ENCODE results near the gene SND1.

Gene SND1

GRCh38 chr7:128007303-128007680, 355.3 kb downstream of the SND1 start:
- TF ChIP-seq, protein P1, sequence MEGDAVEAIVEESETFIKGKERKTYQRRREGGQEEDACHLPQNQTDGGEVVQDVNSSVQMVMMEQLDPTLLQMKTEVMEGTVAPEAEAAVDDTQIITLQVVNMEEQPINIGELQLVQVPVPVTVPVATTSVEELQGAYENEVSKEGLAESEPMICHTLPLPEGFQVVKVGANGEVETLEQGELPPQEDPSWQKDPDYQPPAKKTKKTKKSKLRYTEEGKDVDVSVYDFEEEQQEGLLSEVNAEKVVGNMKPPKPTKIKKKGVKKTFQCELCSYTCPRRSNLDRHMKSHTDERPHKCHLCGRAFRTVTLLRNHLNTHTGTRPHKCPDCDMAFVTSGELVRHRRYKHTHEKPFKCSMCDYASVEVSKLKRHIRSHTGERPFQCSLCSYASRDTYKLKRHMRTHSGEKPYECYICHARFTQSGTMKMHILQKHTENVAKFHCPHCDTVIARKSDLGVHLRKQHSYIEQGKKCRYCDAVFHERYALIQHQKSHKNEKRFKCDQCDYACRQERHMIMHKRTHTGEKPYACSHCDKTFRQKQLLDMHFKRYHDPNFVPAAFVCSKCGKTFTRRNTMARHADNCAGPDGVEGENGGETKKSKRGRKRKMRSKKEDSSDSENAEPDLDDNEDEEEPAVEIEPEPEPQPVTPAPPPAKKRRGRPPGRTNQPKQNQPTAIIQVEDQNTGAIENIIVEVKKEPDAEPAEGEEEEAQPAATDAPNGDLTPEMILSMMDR (IDR thresholded peaks at IDR 0.05; ENCODE audit: extremely low read depth, missing control alignments), result no peak
- DNase-seq (ENCODE audit: low spot score), result no peak

GRCh38 chr7:128008141-128008540, 356.1 kb downstream of the SND1 start:
- DNase-seq (ENCODE audit: low spot score), result no peak
- TF ChIP-seq, protein P1 (IDR thresholded peaks at IDR 0.05; ENCODE audit: extremely low read depth, missing control alignments), result no peak

DNA sequence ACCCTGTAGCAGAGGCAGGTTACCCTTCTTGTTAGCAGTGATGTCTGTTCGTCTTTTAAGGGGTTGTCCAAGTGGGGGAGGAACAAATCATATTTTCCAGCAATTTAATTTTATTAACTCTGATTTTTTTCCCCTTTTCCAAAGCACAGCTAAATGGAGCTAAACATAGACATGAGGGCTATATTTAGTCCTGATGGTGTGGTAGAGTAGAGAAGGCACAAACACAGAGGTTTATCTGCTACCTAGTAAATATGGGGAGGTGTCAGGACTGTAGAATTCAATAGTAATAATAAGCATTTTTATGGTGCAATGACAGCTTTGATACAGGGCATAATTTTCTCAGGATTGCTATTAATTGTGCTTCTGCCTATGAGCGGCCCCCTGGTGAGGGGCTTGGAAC, 356.8 kb downstream of the SND1 start:
- DNase-seq (ENCODE audit: low spot score), result no peak
- TF ChIP-seq, protein P1 (IDR thresholded peaks at IDR 0.05; ENCODE audit: extremely low read depth, missing control alignments), result no peak

- DNase-seq (ENCODE audit: low spot score), result no peak
- TF ChIP-seq, protein P1 (IDR thresholded peaks at IDR 0.05; ENCODE audit: extremely low read depth, missing control alignments), result no peak
These were observed 358.6 kb downstream of the SND1 start for GRCh38 chr7:128010391-128011127.

DNA sequence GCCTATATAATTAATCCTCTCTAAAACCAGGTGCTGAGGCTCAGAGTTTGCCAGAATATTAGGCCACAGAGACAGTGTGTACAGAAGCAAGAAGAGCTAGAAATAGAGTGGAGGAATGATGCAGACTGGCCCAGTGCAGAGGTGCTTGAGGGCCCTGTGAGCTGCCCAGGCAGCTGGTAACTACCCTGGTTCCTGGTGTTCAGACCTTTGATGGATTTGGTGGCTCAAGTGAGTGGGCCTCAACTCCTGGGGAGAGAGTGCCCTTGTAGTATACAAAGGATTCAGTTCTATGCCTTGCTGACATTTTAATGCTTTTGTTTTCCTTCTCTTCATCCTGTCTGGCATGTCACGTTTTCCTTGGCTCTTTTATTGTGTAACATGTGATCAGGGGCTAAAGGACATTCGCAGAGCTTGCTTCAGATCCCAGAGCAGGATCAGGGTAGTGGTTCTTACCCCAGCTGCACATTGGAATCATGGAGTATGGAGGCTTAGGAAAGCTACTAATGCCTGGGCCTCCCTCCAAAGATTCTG, 359.2 kb downstream of the SND1 start:
- TF ChIP-seq, protein P1 (IDR thresholded peaks at IDR 0.05; ENCODE audit: extremely low read depth, missing control alignments), result no peak
- DNase-seq (ENCODE audit: low spot score), result no peak

DNA sequence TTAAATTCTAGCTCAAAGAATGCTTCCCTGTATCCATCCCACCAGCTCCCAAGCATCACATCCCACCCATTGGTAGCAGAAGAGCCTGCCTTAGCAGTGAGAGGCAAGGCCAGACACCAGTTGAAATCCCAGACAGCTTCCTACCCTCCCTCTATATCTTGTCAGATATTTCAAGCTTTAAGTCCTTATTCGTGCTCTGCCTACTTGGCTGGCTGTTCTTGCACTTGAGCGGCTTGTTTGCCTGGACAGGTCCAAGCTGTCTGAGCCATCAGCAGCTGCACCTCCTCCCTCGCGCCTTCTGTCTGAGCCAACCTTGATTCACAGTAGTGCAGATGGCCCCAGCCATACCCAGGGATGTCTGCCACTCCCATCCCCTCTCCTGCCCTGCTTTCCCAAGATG, 362.8 kb downstream of the SND1 start:
- no peak for DNase-seq (ENCODE audit: low spot score)
- TF ChIP-seq, protein P1 (IDR thresholded peaks at IDR 0.05; ENCODE audit: extremely low read depth, missing control alignments), result no peak

GRCh38 chr7:128017460-128017859, 365.5 kb downstream of the SND1 start:
- TF ChIP-seq, protein P1 (IDR thresholded peaks at IDR 0.05; ENCODE audit: extremely low read depth, missing control alignments), result no peak
- no peak for DNase-seq (ENCODE audit: low spot score)

All from GM20000 (cell line).